ENCODE data around the gene PRSS2. TPM values are rescaled to one million over a fixed set of nuclear protein-coding genes. Genes with fewer than 3 reads are reported as not detected.

The PRSS2 gene
- total RNA-seq, 1 experiment from 2014 or later: not detected

DNA sequence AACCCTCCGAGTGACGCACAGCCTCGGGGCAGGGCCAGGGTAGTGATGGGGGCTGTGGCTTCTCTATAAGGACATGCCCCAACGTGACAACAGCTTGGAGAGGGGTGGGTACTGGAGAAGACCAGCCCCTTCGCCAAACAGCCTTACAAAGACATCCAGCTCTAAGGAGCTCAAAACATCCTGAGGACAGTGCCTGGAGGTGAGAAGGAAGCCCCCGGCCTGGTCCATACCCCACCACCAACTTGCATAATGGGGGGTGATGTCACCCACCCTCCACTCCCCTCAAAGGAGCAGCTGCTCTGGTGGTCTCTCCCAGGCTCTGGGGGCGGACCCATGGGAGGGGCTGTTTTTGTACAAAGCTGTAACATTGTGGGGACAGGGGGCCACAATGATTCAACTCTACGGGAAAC lies 15.1 kb downstream of the PRSS2 start:
- no peak for DNase-seq (ENCODE audit: low read depth)

DNA sequence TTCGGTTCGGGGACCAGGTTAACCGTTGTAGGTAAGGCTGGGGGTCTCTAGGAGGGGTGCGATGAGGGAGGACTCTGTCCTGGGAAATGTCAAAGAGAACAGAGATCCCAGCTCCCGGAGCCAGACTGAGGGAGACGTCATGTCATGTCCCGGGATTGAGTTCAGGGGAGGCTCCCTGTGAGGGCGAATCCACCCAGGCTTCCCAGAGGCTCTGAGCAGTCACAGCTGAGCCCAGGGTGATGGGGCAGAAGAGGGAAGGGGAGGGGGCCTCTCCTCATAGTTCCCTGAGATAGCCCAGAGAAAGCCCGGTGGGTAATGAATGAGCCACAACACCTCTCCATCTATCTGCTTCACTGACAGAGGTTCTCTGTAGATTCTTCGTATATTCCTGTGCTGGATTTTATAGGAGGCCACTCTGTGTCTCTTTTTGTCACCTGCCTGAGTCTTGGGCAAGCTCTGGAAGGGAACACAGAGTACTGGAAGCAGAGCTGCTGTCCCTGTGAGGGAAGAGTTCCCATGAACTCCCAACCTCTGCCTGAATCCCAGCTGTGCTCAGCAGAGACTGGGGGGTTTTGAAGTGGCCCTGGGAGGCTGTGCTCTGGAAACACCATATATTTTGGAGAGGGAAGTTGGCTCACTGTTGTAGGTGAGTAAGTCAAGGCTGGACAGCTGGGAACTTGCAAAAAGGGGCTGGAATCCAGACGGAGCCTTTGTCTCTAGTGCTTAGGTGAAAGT lies 16.4 kb downstream of the PRSS2 start:
- no peak for DNase-seq (ENCODE audit: low read depth)

DNA sequence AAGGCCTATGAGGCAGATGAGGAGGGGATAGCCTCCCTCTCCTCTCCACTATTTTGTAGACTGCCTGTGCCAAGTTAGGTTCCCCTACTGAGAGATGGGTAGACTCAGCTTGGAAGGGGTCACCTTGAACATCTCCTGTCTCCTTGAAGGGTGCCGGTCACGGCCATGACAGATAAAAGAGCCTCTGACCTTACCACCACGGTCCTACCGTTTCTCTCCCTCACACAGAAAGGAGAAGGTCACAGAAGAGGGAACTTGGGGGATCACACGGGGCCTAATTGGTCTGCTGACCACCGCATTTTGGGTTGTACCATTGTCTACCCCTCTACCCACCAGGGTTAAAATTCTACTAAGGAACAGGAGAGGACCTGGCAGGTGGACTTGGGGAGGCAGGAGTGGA lies 17.0 kb downstream of the PRSS2 start:
- no peak for DNase-seq (ENCODE audit: low read depth)

DNA sequence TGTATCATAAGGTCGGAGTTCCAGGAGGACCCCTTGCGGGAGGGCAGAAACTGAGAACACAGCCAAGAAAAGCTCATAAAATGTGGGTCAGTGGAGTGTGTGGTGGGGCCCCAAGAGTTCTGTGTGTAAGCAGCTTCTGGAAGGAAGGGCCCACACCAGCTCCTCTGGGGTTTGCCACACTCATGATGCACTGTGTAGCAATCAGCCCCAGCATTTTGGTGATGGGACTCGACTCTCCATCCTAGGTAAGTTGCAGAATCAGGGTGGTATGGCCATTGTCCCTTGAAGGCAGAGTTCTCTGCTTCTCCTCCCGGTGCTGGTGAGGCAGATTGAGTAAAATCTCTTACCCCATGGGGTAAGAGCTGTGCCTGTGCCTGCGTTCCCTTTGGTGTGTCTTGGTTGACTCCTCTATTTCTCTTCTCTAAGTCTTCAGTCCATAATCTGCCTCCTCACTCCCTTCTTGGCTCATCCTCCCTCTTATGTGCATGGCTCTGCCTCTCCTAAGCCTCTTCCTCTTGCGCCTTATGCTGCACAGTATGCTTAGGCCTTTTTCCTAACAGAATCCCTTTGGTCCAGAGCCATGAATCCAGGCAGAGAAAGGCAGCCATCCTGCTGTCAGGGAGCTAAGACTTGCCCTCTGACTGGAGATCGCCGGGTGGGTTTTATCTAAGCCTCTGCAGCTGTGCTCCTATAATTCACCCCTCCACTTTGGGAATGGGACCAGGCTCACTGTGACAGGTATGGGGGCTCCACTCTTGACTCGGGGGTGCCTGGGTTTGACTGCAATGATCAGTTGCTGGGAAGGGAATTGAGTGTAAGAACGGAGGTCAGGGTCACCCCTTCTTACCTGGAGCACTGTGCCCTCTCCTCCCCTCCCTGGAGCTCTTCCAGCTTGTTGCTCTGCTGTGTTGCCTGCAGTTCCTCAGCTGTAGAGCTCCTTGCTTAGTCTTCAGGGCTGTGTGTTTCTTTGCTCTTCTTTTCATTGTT lies 17.8 kb downstream of the PRSS2 start:
- no peak for DNase-seq (ENCODE audit: low read depth)

DNA sequence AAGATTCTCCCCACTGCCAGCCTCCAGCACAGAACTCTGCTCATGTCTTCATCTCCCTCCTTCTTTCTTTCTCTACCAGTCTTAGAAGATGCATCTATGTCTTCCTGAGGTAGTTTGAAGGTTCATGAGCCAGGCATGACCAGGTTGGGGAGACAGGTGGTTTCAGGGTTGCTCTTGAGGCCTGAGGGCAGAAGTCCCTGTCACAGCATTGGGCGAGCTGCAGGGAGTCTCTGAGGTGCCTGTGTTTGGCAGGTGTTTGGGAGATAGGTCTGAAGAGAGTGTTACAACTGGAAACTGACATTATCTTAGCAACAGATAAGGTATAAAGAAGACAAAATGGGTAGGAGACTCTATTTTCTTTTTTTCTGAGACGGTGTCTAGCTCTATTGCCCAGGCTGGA lies 18.7 kb downstream of the PRSS2 start:
- no peak for DNase-seq (ENCODE audit: low read depth)

- DNase-seq (ENCODE audit: low read depth): no peak
Measured at GRCh38 chr7:142790056-142790455, 19.3 kb downstream of the PRSS2 start.

GRCh38 chr7:142790555-142790954 lies 19.8 kb downstream of the PRSS2 start:
- DNase-seq (ENCODE audit: low read depth): no peak

DNA sequence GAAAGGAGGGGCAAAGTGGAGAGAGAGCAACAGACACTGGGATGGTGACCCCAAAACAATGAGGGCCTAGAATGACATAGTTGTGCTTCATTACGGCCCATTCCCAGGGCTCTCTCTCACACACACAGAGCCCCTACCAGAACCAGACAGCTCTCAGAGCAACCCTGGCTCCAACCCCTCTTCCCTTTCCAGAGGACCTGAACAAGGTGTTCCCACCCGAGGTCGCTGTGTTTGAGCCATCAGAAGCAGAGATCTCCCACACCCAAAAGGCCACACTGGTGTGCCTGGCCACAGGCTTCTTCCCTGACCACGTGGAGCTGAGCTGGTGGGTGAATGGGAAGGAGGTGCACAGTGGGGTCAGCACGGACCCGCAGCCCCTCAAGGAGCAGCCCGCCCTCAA lies 20.7 kb downstream of the PRSS2 start:
- no peak for DNase-seq (ENCODE audit: low read depth)

GRCh38 chr7:142792129-142792528 lies 21.4 kb downstream of the PRSS2 start:
- no peak for DNase-seq (ENCODE audit: low read depth)

GRCh38 chr7:142792593-142792992 lies 21.8 kb downstream of the PRSS2 start:
- DNase-seq (ENCODE audit: low read depth): no peak

GRCh38 chr7:142793156-142793555 lies 22.4 kb downstream of the PRSS2 start:
- no peak for DNase-seq (ENCODE audit: low read depth)

GRCh38 chr7:142795339-142795863 lies 24.6 kb downstream of the PRSS2 start:
- no peak for DNase-seq (ENCODE audit: low read depth)

- DNase-seq (ENCODE audit: low read depth): no peak
Measured at GRCh38 chr7:142796001-142796500, 25.3 kb downstream of the PRSS2 start.

GRCh38 chr7:142796501-142797390 lies 26.0 kb downstream of the PRSS2 start:
- no peak for DNase-seq (ENCODE audit: low read depth)

- DNase-seq (ENCODE audit: low read depth): no peak
Measured at GRCh38 chr7:142797391-142798377, 26.9 kb downstream of the PRSS2 start.

DNA sequence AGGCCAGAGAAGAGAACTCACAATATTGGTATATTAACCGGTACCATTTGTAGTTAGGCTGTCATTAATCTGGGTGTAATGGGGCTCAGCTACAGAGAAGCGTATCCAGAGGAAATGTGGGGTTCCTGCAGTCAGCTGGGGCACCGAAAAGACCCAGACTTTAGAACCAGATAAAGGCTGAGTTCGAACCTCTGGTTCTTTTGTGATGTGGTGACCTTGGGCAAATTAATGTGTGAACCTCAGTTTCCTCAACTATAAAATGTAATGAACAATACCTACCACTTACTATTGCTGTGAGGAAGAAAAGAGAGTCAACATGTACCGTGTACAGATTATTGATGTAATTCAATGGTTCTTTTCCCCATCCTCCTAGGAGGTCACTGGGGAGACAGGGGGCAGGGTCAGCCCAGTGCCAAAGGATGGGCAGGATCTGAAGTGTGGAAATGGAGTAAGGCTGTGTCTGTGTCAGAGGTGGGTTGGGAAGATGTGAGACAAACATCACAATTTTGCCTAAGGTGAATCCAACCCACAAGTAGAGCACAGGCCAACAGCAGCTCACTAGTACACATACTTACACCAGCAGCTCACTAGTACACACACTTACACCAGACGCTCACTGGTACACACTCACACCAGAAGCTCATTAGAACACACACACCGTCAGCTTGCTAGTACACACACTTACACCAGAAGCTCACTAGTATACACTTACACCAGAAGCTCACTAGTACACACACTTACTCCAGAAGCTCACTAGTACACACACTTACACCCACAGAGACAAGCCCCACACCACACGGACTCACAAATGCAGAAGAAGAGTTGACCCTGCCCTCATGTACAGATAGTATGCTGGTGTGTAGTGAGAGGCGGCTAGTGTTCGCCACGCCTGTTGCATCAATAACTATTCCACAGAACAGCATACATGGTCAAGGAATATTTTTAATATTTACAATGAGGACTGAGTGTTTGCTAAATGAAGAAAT lies 28.0 kb downstream of the PRSS2 start:
- DNase-seq (ENCODE audit: low read depth): no peak

DNA sequence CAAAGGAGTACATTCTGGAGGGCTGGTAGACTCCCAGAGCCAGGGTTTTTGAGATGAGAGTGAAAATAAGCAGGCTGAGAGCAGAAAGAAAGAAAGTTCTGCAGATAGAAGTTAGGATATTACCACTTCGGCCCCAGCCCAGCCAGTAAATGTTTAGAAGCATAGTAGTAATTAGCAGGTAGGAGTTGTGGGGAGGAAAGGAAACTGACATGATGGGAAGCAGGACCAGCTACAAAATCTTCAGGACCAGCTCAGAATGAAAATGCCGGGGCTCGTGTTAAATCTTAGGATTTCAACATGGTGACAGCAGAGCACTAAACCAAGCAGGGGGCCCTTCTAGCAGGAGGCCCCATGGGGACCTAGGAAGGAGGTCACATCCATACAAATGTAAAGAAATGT lies 28.7 kb downstream of the PRSS2 start:
- no peak for DNase-seq (ENCODE audit: low read depth)

DNA sequence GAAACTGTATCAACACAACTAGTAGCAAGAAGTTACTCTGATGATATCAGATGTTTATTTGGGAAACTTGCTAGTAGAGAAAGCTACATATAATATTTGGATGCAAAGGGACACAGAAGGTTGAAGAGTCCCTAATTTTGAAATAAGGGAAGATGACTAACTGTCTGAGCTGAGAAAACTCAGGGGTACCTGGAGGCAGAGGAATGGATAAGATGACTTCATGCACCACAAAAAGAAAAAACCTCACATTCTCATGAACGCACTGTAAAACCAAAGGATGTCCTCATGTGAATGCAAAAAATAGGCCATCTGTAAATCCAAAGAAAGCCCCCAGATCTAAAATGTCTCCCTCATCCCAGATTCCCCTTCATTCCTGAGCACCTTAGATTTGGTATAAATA lies 29.3 kb downstream of the PRSS2 start:
- no peak for DNase-seq (ENCODE audit: low read depth)

Measured in LHCN-M2 (cell line).